ENCODE measurements around the gene CCDC154.

CCDC154 gene

DNA sequence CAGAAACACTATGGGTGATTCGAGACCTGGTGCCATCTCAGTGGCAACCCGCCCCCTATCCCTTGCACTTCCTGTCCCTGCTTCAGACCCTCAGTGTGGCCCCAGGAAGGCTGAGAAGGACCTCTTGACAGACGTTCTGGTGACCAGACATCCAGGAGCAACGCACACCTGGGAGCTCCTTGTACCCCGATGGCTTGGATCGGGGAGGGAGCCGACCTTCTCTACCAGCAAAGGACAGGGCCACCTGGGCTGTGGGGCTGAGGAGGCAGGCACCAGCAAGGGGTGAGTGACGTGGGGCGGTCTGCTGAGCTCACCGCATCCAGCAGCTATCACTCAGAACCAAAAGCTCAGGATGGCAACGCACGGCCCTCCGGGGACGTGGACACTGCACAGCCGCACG, 57.0 kb downstream of the CCDC154 start:
- DNase-seq: no peak
- Histone ChIP-seq H3K27me3 (ENCODE audit: insufficient read depth, low read length, poor library complexity) (no peaks in the 10 kb centered on the region), H3K4me3 (ENCODE audit: low read length) (no peak overlapping the region), H3K27ac (ENCODE audit: low read depth, low read length) (no peak overlapping the region), H3K4me1 (ENCODE audit: control insufficient read depth, low read depth, low read length) (no peaks in the 10 kb centered on the region), H2BK120ac (ENCODE audit: low read depth, low read length) (no peak overlapping the region), H2AK5ac (ENCODE audit: low read length) (no peak overlapping the region), H2BK15ac (replicated peaks; ENCODE audit: low read depth) (no peak overlapping the region), H3K4ac (ENCODE audit: low read depth, low read length) (no peak overlapping the region), H3K79me1 (ENCODE audit: low read length) (no peaks in the 10 kb centered on the region), H2BK5ac (ENCODE audit: low read length) (no peak overlapping the region), H3K79me2 (ENCODE audit: control insufficient read depth, insufficient read depth, low read length) (no peaks in the 10 kb centered on the region), H4K8ac (ENCODE audit: low read depth, low read length) (no peak overlapping the region), H3K23ac (ENCODE audit: low read length) (no peak overlapping the region), H4K5ac (ENCODE audit: low read length) (no peak overlapping the region), H3K18ac (ENCODE audit: low read length) (no peak overlapping the region), H3K56ac (ENCODE audit: low read length) (no peak overlapping the region), H3K36me3 (ENCODE audit: control insufficient read depth, insufficient read depth, low read length) (no peaks in the 10 kb centered on the region), H3K4me2 (ENCODE audit: low read length) (no peak overlapping the region), H3K9ac (ENCODE audit: low read length) (no peak overlapping the region)
- WGBS (ENCODE audit: extremely low coverage, insufficient coverage, low lambda C conversion rate): no CpG with 5 or more reads among the region's 16 CpGs

DNA sequence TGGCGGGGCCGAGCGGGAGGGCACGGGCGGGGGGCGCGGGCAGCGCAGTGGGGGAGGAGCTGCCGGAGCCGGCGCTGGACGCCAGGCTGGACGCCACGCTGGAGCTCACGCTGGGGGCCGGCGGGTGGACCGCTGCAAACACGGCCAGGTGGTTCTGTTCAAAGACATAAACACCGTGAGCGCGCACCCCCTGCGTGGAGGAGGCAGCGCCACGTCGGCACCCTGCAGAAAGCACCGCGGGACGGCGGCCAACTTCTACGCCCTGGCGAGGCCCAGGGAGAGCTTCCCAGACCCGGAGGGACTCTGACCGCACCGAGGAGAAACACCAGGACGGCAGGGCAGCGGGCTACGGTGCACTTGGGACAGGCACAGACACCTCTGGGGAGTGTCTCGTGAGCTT, 59.1 kb downstream of the CCDC154 start:
- no peak overlapping the region for H2BK120ac ChIP-seq (ENCODE audit: low read depth, low read length)
- WGBS (ENCODE audit: extremely low coverage, insufficient coverage, low lambda C conversion rate): no CpG with 5 or more reads among the region's 39 CpGs
- H3K56ac ChIP-seq (ENCODE audit: low read length): no peak overlapping the region
- no peaks in the 10 kb centered on the region for H3K36me3 ChIP-seq (ENCODE audit: control insufficient read depth, insufficient read depth, low read length)
- no peak overlapping the region for H3K9ac ChIP-seq (ENCODE audit: low read length)
- DNase-seq: no peak
- H3K79me1 ChIP-seq (ENCODE audit: low read length): no peaks in the 10 kb centered on the region
- no peaks in the 10 kb centered on the region for H3K79me2 ChIP-seq (ENCODE audit: control insufficient read depth, insufficient read depth, low read length)
- H3K4me1 ChIP-seq (ENCODE audit: control insufficient read depth, low read depth, low read length): no peaks in the 10 kb centered on the region
- H3K27me3 ChIP-seq (ENCODE audit: insufficient read depth, low read length, poor library complexity): no peaks in the 10 kb centered on the region
- H3K4me2 ChIP-seq (ENCODE audit: low read length): no peak overlapping the region
- no peak overlapping the region for H3K27ac ChIP-seq (ENCODE audit: low read depth, low read length)
- H2BK5ac ChIP-seq (ENCODE audit: low read length): no peak overlapping the region
- H2BK15ac ChIP-seq (replicated peaks; ENCODE audit: low read depth): no peak overlapping the region
- H3K4me3 ChIP-seq (ENCODE audit: low read length): no peak overlapping the region
- H3K23ac ChIP-seq (ENCODE audit: low read length): no peak overlapping the region
- no peak overlapping the region for H4K5ac ChIP-seq (ENCODE audit: low read length)
- H3K18ac ChIP-seq (ENCODE audit: low read length): no peak overlapping the region
- no peak overlapping the region for H3K4ac ChIP-seq (ENCODE audit: low read depth, low read length)
- H2AK5ac ChIP-seq (ENCODE audit: low read length): no peak overlapping the region
- no peak overlapping the region for H4K8ac ChIP-seq (ENCODE audit: low read depth, low read length)
